ENCODE measurements around the gene AGPAT1. TPM values are rescaled to one million over a fixed set of nuclear protein-coding genes. Genes with fewer than 3 reads are reported as not detected.
"Not testable (repeated sequence)": the region's sequence is repeated elsewhere in the genome, so short reads cannot be mapped to it uniquely, and the experiment has no call there.

Gene AGPAT1
- polyA plus RNA-seq, 1 of the 3 experiments (the other 2 are of a cell fraction), result 118 TPM

GRCh38 chr6:32185681-32186131, 9.8 kb upstream of the AGPAT1 start:
- peak; percentile 66 for DNase-seq
- not testable (repeated sequence) for H3K4me2 ChIP-seq

DNA sequence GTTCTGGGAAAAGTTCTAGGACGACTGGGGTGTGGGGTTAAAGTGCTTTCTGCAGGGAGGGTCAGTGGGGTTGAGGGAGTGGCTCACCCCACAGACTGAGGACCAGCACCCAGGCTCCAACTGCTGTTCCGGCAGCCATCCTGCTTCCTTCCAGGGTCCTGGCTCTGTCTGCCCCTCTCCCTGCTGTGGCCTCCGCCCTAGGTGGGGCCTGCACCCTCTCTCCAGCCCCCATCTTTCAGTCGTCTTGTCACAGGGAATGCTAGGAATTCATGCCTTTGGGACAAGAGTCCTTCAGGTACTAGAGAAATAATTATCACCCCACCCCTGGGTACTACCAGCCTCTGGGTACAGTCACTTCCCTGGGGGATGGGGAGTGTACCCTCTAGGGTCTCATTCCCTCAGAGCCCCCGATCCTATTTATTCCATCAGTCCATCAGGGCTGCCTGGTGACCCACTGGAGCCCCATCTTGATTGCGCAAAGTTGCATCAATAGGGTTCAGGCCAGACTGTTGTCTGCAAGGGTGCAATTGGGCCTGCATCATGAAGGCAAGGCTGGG, 8.3 kb upstream of the AGPAT1 start, which contains the start of gene AGER:
Gene AGER (minus strand): TSS at position 170 of the 557 bp plus-strand sequence. CDS start 31 bp downstream, at position 139.
- Histone ChIP-seq H3K9me3 (no peaks in the 10 kb centered on the region), H3F3A (replicated peaks; ENCODE audit: insufficient read depth) (peaks cover 20% of the 10 kb centered on the region), H4K20me1 (ENCODE audit: insufficient read depth) (no peaks in the 10 kb centered on the region), H3K9ac (no peak within 1 kb of the TSS), H3K4me3 (ENCODE audit: low read depth in 2 of 2, low read length in 1 of 2) (no peak within 1 kb of the TSS), H3K27ac (ENCODE audit: low read depth in 2 of 2, low read length in 1 of 2) (no peak within 1 kb of the TSS), H3K27me3 (ENCODE audit: insufficient read depth) (no peaks in the 10 kb centered on the region), H3K4me1 (ENCODE audit: control insufficient read depth in 1 of 2, insufficient read depth in 2 of 2, low read depth in 1 of 2, low read length in 1 of 2) (peaks cover 3 to 14% of the 10 kb centered on the region in 2 experiments; a peak in 1 of 4 replicates), H3K36me3 (replicated peaks in 1 of 2; ENCODE audit: control insufficient read depth in 1 of 2, insufficient read depth in 2 of 2, low read length in 1 of 2) (peaks cover 17 to 43% of the 10 kb centered on the region in 2 experiments), H3K79me2 (ENCODE audit: insufficient read depth) (peaks cover 20% of the 10 kb centered on the region), H2AFZ (ENCODE audit: low read depth) (no peak within 1 kb of the TSS), H3K4me2 (no peak within 1 kb of the TSS), H3K9me2 (no peaks in the 10 kb centered on the region)
- TF ChIP-seq RXRA (IDR thresholded peaks at IDR 0.05; ENCODE audit: borderline replicate concordance, low read depth) (no peak), NRF1 (IDR thresholded peaks at IDR 0.05; ENCODE audit: low read depth, low read length) (no peak), CHD2 (IDR thresholded peaks at IDR 0.05; ENCODE audit: low read length, partially characterized antibody) (no peak), MEF2A (IDR thresholded peaks at IDR 0.05; ENCODE audit: borderline replicate concordance, low read depth) (no peak), TAF1 (IDR thresholded peaks at IDR 0.05; ENCODE audit: borderline replicate concordance, low read depth, low read length) (no peak), ELF1 (IDR thresholded peaks at IDR 0.05) (no peak), RFX5 (IDR thresholded peaks at IDR 0.05; ENCODE audit: low read length) (no peak), FOXJ3 (CRISPR knock-in tag; IDR thresholded peaks at IDR 0.05) (no peak), EP300 (IDR thresholded peaks at IDR 0.05; ENCODE audit: borderline replicate concordance in 1 of 2, low read depth in 1 of 2, low read length in 1 of 2) (no peak)
- TF ChIP-seq, protein P1, sequence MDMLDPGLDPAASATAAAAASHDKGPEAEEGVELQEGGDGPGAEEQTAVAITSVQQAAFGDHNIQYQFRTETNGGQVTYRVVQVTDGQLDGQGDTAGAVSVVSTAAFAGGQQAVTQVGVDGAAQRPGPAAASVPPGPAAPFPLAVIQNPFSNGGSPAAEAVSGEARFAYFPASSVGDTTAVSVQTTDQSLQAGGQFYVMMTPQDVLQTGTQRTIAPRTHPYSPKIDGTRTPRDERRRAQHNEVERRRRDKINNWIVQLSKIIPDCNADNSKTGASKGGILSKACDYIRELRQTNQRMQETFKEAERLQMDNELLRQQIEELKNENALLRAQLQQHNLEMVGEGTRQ (IDR thresholded peaks at IDR 0.05; ENCODE audit: borderline replicate concordance, low read depth, low read length), result no peak
- TF ChIP-seq, protein P2, sequence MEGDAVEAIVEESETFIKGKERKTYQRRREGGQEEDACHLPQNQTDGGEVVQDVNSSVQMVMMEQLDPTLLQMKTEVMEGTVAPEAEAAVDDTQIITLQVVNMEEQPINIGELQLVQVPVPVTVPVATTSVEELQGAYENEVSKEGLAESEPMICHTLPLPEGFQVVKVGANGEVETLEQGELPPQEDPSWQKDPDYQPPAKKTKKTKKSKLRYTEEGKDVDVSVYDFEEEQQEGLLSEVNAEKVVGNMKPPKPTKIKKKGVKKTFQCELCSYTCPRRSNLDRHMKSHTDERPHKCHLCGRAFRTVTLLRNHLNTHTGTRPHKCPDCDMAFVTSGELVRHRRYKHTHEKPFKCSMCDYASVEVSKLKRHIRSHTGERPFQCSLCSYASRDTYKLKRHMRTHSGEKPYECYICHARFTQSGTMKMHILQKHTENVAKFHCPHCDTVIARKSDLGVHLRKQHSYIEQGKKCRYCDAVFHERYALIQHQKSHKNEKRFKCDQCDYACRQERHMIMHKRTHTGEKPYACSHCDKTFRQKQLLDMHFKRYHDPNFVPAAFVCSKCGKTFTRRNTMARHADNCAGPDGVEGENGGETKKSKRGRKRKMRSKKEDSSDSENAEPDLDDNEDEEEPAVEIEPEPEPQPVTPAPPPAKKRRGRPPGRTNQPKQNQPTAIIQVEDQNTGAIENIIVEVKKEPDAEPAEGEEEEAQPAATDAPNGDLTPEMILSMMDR (IDR thresholded peaks at IDR 0.05), result no peak
- TF ChIP-seq, protein P3, sequence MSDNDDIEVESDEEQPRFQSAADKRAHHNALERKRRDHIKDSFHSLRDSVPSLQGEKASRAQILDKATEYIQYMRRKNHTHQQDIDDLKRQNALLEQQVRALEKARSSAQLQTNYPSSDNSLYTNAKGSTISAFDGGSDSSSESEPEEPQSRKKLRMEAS (IDR thresholded peaks at IDR 0.05; ENCODE audit: low read depth), result no peak
- TF ChIP-seq, protein P4, sequence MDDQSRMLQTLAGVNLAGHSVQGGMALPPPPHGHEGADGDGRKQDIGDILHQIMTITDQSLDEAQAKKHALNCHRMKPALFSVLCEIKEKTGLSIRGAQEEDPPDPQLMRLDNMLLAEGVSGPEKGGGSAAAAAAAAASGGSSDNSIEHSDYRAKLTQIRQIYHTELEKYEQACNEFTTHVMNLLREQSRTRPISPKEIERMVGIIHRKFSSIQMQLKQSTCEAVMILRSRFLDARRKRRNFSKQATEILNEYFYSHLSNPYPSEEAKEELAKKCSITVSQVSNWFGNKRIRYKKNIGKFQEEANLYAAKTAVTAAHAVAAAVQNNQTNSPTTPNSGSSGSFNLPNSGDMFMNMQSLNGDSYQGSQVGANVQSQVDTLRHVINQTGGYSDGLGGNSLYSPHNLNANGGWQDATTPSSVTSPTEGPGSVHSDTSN (IDR thresholded peaks at IDR 0.05), result no peak
- peak; percentile 6 for DNase-seq
- CTCF ChIA-PET, result no interaction called here
- POLR2A ChIA-PET, result no interaction called here
- WGBS (ENCODE audit: low lambda C conversion rate), result 87% methylated on average over 6 of the region's 6 CpGs

More at GRCh38 chr6:32185681-32186131, 9.8 kb upstream of the AGPAT1 start:
- H4K20me1 ChIP-seq (ENCODE audit: insufficient read depth); H3K27me3 ChIP-seq (ENCODE audit: insufficient read depth); H2AFZ ChIP-seq (ENCODE audit: low read depth); H3K9me2 ChIP-seq; POLR2A ChIA-PET; H3K9me3 ChIP-seq; H3K9ac ChIP-seq; H3K4me3 ChIP-seq (ENCODE audit: low read depth in 2 of 2, low read length in 1 of 2); CTCF ChIA-PET: not testable (repeated sequence)
- Histone ChIP-seq H3K79me2 (ENCODE audit: insufficient read depth) (peaks cover 21% of the 10 kb centered on the region), H3K27ac (ENCODE audit: low read depth in 2 of 2, low read length in 1 of 2) (peak overlapping the region in 1 of 2 experiments; percentile 53; a peak in 2 of 4 replicates), H3F3A (replicated peaks; ENCODE audit: insufficient read depth) (peaks cover 20% of the 10 kb centered on the region), H3K4me1 (ENCODE audit: control insufficient read depth in 1 of 2, insufficient read depth in 2 of 2, low read depth in 1 of 2, low read length in 1 of 2) (peaks cover 0 to 12% of the 10 kb centered on the region in 2 experiments; a peak in 1 of 4 replicates), H3K36me3 (replicated peaks in 1 of 2; ENCODE audit: control insufficient read depth in 1 of 2, insufficient read depth in 2 of 2, low read length in 1 of 2) (peaks cover 16 to 36% of the 10 kb centered on the region in 2 experiments)
- WGBS (ENCODE audit: low lambda C conversion rate), result 21% methylated on average over 11 of the region's 11 CpGs

Data from SK-N-SH (cell line).